ENCODE data around the gene COLEC11.

COLEC11 gene

GRCh38 chr2:3588084-3588483 is 6.8 kb upstream of the COLEC11 start:
- no peak overlapping the region for H3K27ac ChIP-seq (ENCODE audit: low read depth, low read length)
- TF ChIP-seq CTCF (IDR thresholded peaks at IDR 0.05; ENCODE audit: insufficient read depth, low read length, poor library complexity, severe bottlenecking) (no peak), EZH2phosphoT487 (conservative IDR thresholded peaks at IDR 0.05; ENCODE audit: low read length) (no peak)
- no peaks in the 10 kb centered on the region for H4K20me1 ChIP-seq (ENCODE audit: low read depth, low read length)
- no peaks in the 10 kb centered on the region for H3K27me3 ChIP-seq (ENCODE audit: low read length)
- H3K36me3 ChIP-seq (ENCODE audit: low read length): peaks cover 4% of the 10 kb centered on the region; the same call in 1 of the 2 replicates
- no peak overlapping the region for H3K9ac ChIP-seq (ENCODE audit: low read length)
- H3K4me3 ChIP-seq (ENCODE audit: insufficient read depth, low read length, poor library complexity, severe bottlenecking): no peak overlapping the region
- no peaks in the 10 kb centered on the region for H3K9me2 ChIP-seq (replicated peaks; ENCODE audit: insufficient read depth, low read length)
- no peaks in the 10 kb centered on the region for H3K79me2 ChIP-seq (ENCODE audit: insufficient read depth, low read length)
- peaks cover 21% of the 10 kb centered on the region for H3F3A ChIP-seq (ENCODE audit: insufficient read depth)
- H3K9me3 ChIP-seq (ENCODE audit: insufficient read depth, low read length): no peaks in the 10 kb centered on the region
- no peak overlapping the region for H3K4me2 ChIP-seq (ENCODE audit: low read depth, low read length, poor library complexity, severe bottlenecking)
- no peak overlapping the region for H2AFZ ChIP-seq (ENCODE audit: low read depth, low read length, severe bottlenecking)

GRCh38 chr2:3589086-3589485 is 5.8 kb upstream of the COLEC11 start:
- no peak overlapping the region for H3K27ac ChIP-seq (ENCODE audit: low read depth, low read length)
- TF ChIP-seq CTCF (IDR thresholded peaks at IDR 0.05; ENCODE audit: insufficient read depth, low read length, poor library complexity, severe bottlenecking) (no peak), EZH2phosphoT487 (conservative IDR thresholded peaks at IDR 0.05; ENCODE audit: low read length) (no peak)
- no peaks in the 10 kb centered on the region for H3K9me2 ChIP-seq (replicated peaks; ENCODE audit: insufficient read depth, low read length)
- no peaks in the 10 kb centered on the region for H3K79me2 ChIP-seq (ENCODE audit: insufficient read depth, low read length)
- H3K27me3 ChIP-seq (ENCODE audit: low read length): no peaks in the 10 kb centered on the region
- no peaks in the 10 kb centered on the region for H3K36me3 ChIP-seq (ENCODE audit: low read length)
- H4K20me1 ChIP-seq (ENCODE audit: low read depth, low read length): no peaks in the 10 kb centered on the region
- no peak overlapping the region for H3K4me2 ChIP-seq (ENCODE audit: low read depth, low read length, poor library complexity, severe bottlenecking)
- H3K4me3 ChIP-seq (ENCODE audit: insufficient read depth, low read length, poor library complexity, severe bottlenecking): no peak overlapping the region
- H2AFZ ChIP-seq (ENCODE audit: low read depth, low read length, severe bottlenecking): no peak overlapping the region
- no peaks in the 10 kb centered on the region for H3K9me3 ChIP-seq (ENCODE audit: insufficient read depth, low read length)
- peaks cover 12% of the 10 kb centered on the region for H3F3A ChIP-seq (ENCODE audit: insufficient read depth)
- H3K9ac ChIP-seq (ENCODE audit: low read length): no peak overlapping the region

- Histone ChIP-seq H4K20me1 (ENCODE audit: low read depth, low read length) (no peaks in the 10 kb centered on the region), H3F3A (ENCODE audit: insufficient read depth) (no peaks in the 10 kb centered on the region), H3K4me2 (ENCODE audit: low read depth, low read length, poor library complexity, severe bottlenecking) (no peak overlapping the region), H3K79me2 (ENCODE audit: insufficient read depth, low read length) (no peaks in the 10 kb centered on the region), H3K27ac (ENCODE audit: low read depth, low read length) (no peak overlapping the region), H3K36me3 (ENCODE audit: low read length) (no peaks in the 10 kb centered on the region), H3K4me3 (ENCODE audit: insufficient read depth, low read length, poor library complexity, severe bottlenecking) (no peak overlapping the region), H3K9me2 (replicated peaks; ENCODE audit: insufficient read depth, low read length) (no peaks in the 10 kb centered on the region), H3K9ac (ENCODE audit: low read length) (no peak overlapping the region), H3K9me3 (ENCODE audit: insufficient read depth, low read length) (no peaks in the 10 kb centered on the region), H3K27me3 (ENCODE audit: low read length) (no peaks in the 10 kb centered on the region), H2AFZ (ENCODE audit: low read depth, low read length, severe bottlenecking) (no peak overlapping the region)
- TF ChIP-seq EZH2phosphoT487 (conservative IDR thresholded peaks at IDR 0.05; ENCODE audit: low read length) (no peak), CTCF (IDR thresholded peaks at IDR 0.05; ENCODE audit: insufficient read depth, low read length, poor library complexity, severe bottlenecking) (no peak)
Observed at GRCh38 chr2:3595404-3595803, 492 bp downstream of the COLEC11 start.

Measured in SU-DHL-6 (cell line).